Daoy (cell line): Measurements from ENCODE around the gene VPS72. TPM values are rescaled to one million over a fixed set of nuclear protein-coding genes. Genes with fewer than 3 reads are reported as not detected.
"Not testable (repeated sequence)": the region's sequence is repeated elsewhere in the genome, so short reads cannot be mapped to it uniquely, and the experiment has no call there.

Experiments
- DNase-seq: peaks from one replicate; pipeline ENCODE4 v3.0.0-alpha.2; 2015; ENCODE audit warnings: low read depth
- total RNA-seq: library from RNA; depleted of rRNA; stranded (reverse); fragments of >200 nt; shearing (Covaris generic); gene quantifications from 2 replicates; pipeline ENCODE4 v1.2.3, GENCODE V29; 2014; rRNA removed

The VPS72 gene, protein sequence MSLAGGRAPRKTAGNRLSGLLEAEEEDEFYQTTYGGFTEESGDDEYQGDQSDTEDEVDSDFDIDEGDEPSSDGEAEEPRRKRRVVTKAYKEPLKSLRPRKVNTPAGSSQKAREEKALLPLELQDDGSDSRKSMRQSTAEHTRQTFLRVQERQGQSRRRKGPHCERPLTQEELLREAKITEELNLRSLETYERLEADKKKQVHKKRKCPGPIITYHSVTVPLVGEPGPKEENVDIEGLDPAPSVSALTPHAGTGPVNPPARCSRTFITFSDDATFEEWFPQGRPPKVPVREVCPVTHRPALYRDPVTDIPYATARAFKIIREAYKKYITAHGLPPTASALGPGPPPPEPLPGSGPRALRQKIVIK
- total RNA-seq = 91.0 and 95.0 TPM in 2 replicates

DNA sequence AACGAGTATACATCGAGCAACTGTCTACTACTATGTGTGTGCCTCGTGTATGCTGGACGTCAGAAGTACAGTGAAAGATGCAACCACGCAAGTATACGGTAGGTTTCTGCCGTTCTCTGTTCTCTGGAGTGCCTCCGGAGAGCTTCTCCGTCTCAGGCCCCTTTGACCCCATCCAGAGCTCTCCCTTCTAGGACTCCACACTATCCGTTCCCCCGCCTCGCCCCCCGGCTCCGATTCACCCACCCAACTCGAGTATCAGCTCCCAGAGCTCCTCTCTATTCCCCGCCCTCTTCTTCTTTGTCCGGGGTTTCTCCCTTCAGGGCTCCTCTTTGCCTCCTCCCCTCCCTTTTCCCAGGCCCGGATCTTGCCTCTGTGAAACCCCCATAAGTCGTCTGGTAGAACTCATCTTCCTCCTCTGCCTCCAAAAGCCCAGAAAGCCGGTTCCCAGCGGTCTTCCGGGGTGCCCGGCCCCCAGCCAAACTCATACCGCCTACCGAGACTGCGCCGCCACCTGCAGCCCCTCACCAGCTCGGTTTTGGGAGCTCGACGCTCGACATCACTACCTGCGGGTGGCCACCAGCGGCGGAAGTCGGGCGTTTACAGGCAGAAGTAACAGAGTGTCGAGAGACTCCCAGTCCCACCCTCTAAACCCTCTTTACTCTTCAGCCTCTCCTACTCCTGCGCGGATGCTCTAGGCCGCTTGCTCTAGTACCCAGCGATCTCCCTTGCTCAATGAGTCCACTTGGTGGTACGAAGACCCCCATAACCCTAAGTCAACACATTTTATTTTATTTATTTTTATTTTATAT, at the start of gene VPS72:
Gene VPS72 (minus strand): TSS at position 561 of the 809 bp plus-strand sequence. CDS start 76 bp downstream, at position 485.
- DNase-seq = peak; percentile 93

DNA sequence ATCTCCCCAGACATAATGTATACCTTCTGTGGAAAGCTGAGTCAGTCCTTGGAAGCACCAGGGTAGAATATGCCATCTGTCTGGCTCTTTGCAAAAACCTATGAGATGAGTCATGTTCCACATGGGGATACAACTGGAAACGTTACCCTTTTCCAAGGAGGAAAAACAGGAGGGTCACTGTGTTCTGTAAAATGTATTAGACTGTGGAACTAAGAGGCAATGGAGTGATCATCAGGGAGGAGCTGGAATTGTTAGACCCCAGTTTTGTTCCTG, 48.4 kb upstream of the VPS72 start:
- DNase-seq = peak; percentile 64

DNA sequence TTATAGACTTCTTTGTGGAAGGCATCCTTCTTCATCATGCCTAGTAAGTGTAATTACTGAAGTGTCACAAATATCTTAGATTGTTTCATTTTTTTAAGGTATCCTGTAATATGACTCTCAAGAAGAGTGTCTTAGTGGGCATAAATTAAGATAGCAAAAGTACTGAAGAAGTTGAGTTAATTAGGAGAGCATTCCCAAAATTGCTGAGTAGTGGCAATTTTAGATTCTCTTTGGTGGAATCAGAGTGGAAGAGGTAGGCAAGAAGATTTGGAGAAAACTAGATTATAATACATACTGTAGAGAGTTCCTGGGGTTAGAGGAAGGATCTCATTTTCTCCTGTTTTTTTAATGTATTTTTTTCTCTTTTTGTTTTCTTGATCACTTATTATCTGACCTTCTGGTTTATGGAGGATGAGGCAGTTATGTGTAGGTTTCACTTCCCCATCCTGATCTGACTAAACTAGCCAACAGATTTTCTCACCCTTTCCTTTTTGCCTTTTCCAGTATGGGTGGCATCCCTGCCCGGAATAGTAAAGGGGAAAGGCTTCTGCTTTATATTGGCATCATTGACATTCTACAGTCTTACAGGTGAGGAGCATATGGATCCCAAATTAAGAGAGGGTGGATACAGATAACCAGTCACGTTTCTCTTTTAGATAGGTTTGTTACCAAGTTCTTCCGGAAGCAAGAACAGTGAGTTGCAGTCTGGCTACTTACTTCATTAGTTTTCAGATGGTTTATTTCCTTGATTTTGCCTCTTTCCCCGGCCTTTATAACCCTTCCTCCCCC, 47.9 kb upstream of the VPS72 start:
- DNase-seq = no peak

DNA sequence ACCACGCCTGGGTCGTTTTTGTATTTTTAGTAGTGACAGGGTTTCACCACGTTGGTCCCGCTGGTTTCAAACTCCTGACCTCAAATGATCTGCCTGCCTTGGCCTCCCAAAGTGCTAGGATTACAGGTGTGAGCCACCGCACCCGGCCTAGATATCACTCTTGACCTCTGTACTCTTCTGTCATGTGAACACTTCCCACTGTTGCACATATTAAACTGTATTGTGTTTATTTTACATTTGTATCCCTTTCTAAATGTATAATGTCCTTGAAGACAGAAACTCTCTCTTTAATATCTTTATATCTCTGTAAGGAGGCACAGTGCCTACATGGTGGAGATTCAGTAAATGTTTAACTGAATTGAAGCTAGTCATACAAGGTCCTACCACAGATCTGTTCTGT, 45.2 kb upstream of the VPS72 start:
- DNase-seq = no peak

DNA sequence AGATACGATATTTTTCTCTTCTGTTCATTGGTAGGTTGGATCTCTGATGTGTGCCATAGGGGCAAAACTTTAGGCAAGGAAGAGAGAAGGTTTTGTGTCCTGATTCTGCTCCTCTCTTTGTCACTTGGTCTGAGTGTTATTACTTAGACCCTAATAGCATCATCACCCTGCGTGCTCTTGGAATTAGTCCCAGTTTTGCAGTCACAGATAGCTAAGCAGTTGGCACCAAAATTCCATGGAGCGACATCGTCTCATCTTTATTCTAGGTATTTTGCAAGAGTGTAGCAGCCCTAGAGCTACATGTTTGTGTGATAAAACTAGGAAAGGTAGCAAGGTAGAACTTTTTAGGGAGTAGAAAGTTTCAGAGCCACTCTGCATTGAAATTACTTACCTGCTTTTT, 32.1 kb upstream of the VPS72 start:
- DNase-seq = no peak

DNA sequence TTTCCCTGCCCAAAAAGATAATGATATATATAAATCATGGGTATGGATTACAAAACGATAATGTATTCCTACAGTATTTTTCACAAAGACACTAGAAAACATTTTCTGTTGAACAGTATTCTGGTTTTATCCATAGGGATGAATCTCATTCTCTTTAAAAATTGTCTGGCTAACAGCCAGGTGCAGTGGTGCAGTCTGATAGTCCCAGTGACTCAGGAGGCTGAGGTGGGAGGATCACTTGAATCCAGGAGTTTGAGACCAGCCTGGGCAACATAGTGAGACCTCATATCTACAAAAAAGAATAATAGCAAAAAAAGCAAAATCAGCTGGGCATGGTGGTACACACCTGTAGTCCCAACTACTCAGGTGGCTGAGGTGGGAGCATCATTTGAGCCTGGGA, 31.6 kb upstream of the VPS72 start:
- no peak for DNase-seq

DNA sequence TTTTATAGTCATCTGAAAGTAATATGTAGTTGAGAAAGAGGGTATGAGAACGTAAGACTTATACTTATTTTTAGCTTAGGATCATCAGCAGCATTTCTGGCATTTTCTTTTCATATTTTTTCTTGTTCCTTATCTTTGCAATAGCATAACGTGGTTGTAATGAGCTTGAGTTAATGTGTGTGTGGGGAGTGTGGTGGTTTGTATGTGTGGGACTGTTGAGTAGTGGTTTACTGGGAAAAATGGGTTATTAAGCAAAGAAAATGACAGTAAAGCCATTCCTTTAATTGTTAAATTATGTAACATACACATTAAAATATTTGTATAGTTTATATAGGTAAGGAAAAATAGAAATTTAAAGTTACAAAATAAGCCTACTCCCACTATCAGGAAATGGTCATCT, 23.6 kb upstream of the VPS72 start:
- no peak for DNase-seq

DNA sequence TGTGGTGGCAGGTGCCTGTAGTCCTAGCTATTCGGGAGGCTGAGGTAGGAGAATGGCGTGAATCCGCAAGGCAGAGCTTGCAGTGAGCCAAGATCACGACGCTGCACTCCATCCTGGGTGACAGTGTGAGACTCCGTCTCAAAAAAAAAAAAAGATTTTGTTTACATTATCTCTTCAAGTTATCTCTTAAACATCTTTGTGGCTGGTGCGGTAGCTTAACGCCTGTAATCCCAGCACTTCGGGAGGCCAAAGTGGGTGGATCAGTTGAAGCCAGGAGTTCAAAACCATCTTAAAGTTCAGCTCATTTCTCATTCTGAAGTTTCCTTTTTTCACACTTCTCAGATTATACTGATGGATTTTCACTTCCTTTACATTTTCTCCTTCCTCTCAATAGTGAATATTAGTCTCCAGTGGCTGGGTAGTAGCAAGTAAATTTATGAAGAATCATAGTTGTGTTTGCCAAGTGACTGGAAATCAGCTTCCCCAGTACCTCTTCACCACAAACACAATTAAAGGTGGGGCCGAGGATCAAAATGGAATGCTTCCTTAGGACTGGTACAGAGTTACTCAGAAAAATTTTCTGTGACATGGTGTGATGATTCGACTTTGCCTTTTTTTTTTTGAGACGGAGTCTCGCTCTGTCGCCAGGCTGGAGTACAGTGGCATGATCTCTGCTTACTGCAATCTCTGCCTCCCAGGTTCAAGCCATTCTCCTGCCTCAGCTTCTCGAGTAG, 22.1 kb upstream of the VPS72 start:
- no peak for DNase-seq

DNA sequence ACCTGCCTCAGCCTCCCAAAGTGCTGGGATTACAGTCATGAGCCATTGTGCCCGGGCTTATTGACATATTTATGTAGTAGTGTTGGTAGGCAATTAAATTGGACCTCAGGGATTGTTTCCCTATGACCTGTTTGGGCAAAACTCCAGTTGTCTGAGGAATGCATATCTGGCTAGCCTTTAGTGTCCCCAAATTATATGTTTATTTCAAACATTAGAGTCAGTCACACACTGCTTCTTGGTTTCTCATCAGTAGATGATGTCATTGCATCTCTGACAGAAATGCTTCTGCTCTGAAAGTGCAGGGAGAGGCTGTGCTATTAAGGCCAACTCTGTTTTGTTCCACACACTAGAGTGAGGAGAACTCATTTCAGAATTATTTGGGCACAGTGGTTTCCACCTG, 20.8 kb upstream of the VPS72 start:
- no peak for DNase-seq

DNA sequence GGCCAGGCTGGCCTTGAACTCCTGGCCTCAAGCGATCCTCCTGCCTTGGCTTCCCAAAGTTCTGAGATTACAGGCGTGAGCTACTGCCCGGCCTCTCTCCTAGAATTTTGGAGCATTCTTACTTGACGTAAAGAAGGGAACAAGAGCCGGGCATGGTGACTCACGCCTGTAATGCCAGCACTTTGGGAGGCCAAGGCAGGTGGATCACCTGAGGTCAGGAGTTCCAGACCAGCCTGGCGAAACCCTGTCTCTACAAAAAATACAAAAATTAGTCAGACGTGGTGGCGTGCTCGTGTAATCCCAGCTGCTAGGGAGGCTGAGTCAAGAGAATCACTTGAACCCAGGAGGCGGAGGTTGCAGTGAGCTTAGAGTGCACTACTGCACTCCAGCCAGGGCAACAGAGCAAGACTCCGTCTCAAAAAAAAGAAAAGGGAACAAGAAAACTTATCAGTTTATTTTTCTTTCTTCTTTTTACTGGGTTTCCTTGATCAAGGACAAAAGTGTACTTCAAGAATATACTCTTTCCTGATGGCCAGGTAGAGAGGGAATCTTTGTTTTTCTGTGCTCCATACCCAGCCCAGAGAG, 15.5 kb upstream of the VPS72 start:
- not testable (repeated sequence) for DNase-seq

DNA sequence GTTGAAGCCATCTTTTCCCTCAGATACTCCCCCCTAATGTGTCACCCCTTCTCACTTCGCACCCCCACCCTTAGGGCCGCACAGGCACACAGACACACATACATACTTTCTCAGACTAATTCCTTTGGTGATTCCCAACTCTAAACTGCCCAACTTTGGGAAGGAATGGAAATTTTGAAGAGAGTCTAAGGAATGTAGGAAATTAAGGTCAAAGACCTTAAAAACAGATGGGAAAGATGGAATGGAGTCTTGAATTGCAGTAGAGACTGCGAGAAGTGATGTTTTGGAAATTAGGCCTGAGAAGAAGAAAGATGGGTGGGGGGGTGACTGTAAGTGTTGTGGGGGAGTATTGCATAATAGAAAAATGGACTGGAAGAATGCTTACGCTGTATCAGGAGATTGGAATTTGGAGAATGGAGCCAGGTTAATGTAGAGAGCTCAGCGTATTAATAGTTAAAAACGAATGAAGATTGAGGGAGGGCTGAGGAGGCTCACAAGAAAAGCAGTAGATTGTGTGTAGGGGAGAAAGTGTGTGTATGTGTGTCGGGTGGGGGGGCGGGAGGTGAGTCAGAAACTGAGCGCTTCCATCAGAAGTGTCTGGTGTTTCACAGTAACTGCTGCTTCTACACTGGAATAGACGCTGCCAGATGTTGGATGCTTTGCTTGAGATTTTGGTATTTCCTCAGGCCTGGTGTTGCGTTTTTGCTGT, 10.0 kb upstream of the VPS72 start:
- DNase-seq = peak; percentile 63

DNA sequence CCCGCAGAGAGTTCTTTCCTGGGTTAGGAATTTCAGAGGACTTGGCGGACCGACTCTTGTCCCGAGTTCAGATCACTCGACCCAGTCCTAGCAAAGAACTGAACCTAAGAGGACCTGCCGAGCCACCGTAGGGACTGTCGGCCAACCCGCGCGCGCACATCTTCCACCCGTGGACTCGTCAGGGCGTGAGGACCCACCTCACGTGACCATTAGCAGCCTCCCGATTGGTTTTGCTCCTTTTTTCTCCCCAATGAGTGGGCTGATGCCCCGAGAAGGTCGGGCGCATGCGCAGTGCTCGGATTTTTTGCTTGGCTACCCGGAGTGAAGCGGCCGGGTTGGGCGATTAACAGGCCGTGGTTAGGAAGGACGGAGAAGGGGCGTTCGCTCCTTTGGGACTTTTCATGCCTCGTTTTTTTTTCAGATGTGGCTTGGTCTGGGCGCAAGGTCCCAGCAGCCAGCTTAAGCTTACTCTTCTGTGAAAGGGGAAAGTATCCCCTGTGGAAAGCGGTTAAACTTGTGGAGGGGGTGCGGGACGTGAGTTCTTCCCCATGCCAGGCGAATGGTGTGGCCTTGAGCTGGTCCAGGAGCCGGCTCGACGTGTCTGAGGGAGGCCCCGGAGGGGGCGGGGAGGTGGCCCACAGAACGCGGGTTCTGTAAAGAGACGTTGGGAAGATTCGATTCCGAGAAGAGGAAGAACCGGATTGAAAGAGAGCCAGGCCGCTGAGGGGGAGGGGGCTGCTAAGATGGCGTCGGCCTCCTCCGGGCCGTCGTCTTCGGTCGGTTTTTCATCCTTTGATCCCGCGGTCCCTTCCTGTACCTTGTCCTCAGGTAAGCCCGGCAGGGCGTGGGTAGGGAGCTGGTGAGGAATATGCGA, 8.5 kb upstream of the VPS72 start, which contains the start of gene PIP5K1A:
Gene PIP5K1A (plus strand): TSS at position 299 of the 874 bp plus-strand sequence. CDS start 445 bp downstream, at position 744.
- DNase-seq = peak; percentile 98

DNA sequence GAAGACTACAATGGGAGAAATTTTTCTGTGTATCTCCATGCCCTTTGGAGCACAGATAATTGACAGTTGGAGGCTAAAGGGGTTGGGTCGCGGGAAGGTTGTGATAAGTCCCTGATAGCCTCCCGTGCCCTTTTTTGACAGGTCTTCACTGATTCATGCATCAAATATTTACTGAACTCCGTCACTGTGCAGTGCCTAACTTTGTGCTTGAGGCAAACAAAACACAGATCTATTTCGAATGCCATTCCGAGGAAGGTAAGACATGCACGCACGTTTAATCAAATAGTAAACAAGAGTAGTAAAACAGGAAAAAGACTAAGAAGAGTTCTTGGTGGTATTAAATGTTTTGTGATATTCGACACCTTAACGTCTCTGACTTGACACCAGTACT, 7.9 kb upstream of the VPS72 start:
- peak; percentile 7 for DNase-seq

DNA sequence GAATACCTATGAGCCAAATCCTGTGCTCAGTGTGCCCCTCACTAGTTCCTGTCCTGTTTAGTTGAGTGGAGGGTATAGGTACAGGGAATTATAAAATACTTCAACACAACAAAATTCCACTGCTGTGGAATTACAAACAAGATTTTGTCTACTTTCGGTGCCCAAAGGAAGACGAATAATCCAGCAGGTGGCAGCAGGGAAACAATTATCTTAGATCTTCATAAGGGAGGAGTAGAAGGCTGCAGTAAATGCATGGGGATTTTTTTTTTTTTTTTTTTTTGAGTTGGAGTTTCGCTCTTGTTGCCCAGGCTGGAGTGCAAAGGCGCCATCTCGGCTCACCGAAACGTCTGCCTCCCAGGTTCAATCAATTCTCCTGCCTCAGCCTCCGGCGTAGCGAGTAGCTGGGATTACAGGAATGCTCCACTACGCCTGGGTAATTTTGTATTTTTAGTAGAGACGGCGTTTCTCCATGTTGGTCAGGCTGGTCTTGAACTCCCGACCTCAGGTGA, 6.3 kb upstream of the VPS72 start:
- DNase-seq = peak; percentile 80

DNA sequence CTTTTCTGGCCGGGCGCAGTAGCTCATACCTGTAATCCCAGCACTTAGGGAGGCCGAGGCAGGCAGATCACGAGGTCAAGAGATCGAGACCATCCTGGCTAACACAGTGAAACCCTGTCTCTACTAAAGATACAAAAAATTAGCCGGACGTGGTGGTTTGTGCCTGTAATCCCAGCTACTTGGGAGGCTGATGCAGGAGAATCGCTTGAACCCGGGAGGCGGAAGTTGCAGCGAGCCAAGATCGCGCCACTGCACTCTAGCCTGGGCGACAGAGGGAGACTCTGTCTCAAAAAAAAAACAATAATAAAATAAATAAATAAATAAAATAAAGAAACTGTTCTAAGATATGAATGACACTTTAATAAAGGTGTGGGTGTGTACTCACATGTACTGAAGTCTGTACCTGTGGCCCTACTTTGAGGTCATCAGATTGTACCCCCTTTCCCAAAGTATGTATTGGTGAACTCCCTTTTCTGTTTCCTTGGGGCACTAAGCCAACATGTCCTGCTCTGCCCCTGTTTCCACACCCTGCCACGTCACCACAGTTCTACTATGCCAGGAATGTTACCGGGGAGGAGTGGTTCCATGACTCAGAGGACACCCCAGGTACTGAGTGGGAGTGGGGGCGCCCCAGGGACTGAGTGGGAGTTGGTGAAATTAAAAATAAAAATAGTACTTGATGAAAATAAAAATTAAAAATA, 5.0 kb upstream of the VPS72 start:
- peak; percentile 93 for DNase-seq

DNA sequence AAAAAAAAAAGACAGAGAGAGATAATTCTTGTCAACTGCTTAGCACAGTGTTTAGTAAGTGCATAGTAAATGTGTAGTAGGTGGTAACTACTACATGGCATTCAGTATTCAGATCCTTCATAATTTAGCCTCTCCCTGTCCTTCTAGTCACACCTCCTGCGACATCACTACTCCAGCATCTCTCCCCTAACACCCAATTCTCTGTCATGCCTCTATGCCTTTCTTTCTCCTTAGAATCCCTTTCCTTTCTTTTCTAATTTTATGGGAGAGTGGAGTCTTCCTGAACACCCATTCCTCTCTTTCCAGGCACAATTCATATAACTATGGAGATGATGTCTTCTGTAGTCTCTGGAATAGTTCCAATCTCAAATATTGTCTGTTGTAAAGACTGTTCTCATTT, 3.9 kb upstream of the VPS72 start:
- no peak for DNase-seq

DNA sequence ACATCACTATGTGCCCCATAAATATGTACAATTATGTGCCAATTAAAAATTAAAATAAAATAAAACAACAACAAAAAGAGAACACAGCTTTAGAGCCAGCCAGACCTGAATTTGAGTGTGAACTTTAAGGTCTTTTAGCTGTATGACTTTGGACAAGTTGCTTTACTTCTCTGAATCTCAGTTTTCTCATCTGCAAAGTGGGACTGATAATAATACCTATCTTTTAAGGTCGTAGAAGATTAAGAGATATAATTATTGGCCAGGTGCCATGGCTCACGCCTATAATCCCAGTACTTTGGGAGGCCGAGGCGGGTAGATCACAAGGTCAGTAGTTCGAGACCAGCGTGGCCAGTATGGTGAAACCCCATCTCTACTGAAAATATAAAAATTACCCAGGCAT, 3.3 kb upstream of the VPS72 start:
- no peak for DNase-seq

DNA sequence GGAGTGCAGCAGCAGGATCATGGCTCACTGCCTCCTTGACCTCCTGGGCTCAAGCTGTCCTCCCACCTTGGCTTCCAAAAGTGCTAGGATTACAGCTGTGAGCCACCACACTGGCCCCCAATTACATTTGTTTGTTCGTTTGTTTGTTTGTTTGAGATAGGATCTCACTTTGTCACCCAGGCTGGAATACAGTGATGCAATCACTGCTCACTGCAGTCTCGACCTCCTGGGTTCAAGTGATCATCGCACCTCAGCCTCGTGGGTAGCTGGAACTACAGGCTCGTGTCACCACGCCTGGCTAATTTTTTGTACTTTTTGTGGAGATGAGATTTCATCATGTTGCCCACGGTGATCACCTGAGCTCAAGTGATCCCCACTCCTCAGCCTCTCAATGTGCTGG, 2.0 kb upstream of the VPS72 start:
- no peak for DNase-seq

DNA sequence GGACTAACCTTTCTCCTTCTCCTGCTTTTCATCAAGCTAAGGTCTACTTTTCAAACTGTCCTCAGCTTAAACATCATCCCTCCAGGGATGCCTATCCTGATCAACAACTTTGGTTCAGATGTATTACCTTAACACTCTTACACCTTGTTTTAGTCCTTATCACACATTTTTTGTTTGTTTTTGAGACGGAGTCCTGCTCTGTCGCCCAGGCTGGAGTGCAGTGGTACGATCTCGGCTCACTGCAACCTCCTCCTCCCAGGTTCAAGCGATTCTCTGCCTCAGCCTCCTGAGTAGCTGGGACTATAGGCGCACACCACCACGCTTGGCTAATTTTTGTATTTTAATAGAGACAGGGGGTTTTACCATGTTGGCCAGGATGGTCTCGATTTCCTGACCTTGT, 1.3 kb downstream of the VPS72 start:
- not testable (repeated sequence) for DNase-seq
